Fibroblast of pulmonary artery (primary cell): ENCODE measurements around the gene PRKAG2.
"Not testable (repeated sequence)": the region's sequence is repeated elsewhere in the genome, so short reads cannot be mapped to it uniquely, and the experiment has no call there.

Experiments used
- DNase-seq: peaks from one replicate; pipeline ENCODE4 v3.0.0-alpha.2; 2010; ENCODE audit warnings: low read depth
- H3K4me3 ChIP-seq: replicated peaks from 2 replicates; pipeline ENCODE4 v1.5.1; 2011; ENCODE audit warnings: low read depth, mild to moderate bottlenecking, control low read depth, low read length, moderate library complexity
- CTCF ChIP-seq: IDR thresholded peaks from 2 replicates; pipeline ENCODE4 v1.5.1; 2011; ENCODE audit warnings: mild to moderate bottlenecking, control low read depth, low read length, inconsistent platforms; ENCODE audit errors: missing control alignments

The PRKAG2 gene

GRCh38 chr7:151914051-151914450 is 37.1 kb upstream of the PRKAG2 start:
- no peak for TF ChIP-seq CTCF
- no peak for DNase-seq
- H3K4me3 ChIP-seq, result no peak overlapping the region

DNA sequence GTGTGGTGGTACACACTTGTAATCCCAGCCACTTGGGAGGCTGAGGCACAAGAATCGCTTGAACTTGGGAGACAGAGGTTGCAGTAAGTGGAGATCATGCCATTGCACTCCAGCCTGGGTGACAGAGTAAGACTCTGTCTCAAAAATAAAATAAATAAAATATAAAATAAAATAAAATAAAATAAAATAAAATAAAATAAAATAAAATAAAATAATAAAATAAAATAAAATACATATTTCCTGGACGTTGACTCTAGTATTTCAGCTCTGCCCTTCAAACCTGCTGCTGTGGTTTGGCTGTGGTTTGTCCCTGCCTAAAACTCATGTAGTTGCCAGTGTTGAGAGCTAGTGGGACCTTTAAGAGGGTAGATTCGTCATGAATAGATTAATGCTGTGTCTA is 33.7 kb upstream of the PRKAG2 start:
- not testable (repeated sequence) for DNase-seq, H3K4me3 ChIP-seq

DNA sequence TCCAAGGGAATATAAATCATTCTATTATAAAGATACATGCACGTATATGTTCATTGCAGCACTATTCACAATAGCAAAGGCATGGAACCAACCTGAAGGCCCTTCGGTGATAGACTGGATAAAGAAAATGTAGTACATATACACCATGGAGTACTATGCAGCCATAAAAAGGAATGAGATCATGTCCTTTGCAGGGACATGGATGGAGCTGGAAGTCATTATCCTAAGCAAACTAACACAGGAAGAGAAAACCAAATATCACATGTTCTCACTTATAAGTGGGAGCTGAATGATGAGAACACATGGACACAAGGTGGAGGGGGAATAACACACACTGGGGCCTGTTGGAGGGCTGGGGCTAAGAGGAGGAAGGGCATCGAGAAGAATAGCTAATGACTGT is 30.2 kb upstream of the PRKAG2 start:
- H3K4me3 ChIP-seq, result not testable (repeated sequence)

GRCh38 chr7:151905766-151906165 is 28.9 kb upstream of the PRKAG2 start:
- TF ChIP-seq CTCF, result no peak
- DNase-seq, result no peak
- no peak overlapping the region for H3K4me3 ChIP-seq

More for the DNA sequence above, 30.2 kb upstream of the PRKAG2 start:
- DNase-seq, result not testable (repeated sequence)

DNA sequence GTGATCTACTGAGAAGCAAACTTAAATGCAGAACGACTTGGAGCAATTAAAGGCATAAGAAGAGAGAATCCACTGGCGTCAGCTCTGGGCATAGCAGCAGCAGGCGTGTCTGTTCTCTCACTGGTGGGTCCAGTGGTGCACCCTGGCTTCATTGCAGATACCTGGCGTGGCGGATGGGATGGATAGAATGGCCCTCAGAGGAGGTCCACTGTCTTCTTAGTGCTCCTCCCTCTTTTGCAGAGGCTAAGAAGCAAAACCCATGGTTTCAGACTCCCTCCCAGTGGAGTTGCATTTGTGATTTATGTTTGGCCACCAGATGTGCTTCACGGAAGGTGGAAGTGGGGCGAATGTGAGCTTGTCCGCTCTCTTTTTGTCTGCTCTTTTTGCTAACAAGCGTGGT is 28.4 kb upstream of the PRKAG2 start:
- DNase-seq, result no peak
- no peak for TF ChIP-seq CTCF

DNA sequence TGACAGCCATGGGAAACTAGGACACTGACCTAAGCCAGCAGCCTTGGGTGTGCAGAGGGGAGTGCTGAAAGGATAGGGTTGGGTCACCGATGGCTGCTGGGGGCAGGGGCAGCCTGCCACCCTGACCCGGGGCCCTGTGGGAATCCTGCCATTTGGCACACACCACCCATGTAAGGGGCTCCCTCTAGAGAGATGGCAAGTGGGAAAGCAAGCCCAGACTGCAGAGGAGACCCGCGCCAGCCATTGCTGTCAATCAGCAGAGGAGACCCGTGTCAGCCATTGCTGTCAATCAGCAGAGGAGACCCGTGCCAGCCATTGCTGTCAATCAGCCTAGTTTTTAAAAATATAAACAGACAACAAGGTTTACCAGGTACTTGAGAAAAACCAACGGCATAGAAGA is 27.4 kb upstream of the PRKAG2 start:
- DNase-seq, result no peak
- TF ChIP-seq CTCF, result no peak
- no peak overlapping the region for H3K4me3 ChIP-seq

More for the DNA sequence above, 28.4 kb upstream of the PRKAG2 start:
- no peak overlapping the region for H3K4me3 ChIP-seq

DNA sequence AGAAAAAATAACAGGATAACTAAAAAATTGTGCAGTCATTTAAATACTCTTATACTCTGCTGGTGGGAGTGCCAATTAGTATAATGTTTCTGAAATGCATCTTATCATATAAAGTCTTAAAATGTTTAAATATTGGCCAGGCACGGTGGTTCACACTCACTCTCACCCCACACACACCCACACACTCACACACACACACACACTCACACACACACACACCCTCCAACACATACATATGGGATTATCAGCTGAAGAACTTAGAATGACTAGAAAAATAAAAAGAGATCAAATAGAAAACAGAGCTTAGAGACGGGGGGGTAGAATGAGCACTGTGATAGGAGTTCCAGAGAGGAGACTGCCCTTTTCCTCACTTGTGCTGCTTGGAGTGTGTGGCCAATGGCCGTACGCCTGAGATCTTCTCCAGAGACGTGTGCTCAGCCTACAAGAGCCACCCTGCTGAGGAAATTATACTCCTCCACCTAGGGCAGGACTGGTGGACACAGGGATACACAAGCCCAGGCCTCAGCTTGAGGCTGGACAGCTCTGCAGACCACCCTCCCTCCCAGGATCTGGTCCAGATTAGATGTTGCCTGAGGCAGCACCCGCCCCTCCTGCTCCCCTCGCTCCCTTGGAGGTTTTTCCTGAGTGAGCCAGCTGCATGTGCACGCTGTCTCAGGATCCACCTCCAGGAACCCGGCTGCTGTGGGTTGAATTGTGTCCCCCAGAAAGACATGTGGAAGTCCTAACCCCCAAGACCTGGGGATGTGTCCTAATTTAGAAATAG is 26.5 kb upstream of the PRKAG2 start:
- no peak for TF ChIP-seq CTCF
- H3K4me3 ChIP-seq, result no peak overlapping the region
- DNase-seq, result no peak

DNA sequence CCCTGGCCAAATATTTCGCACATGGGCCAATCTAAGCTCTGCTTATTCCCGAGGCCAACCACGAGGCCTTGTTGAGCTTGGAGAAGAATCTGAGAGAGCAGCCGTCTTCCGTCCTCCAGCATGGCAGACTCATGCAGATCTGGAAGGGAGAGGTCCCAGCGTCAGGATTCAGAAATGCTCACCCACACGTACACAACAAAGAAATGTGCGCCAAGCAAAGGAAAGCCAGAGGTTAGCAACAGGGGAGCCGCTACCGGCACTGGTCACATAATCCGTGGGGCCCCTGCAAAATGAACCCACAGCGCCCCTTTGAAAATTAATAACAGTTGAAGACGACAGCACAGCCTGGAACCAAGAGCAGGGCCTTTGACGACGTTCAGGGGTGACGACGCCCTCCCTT is 25.4 kb upstream of the PRKAG2 start:
- DNase-seq, result no peak
- no peak for TF ChIP-seq CTCF
- no peak overlapping the region for H3K4me3 ChIP-seq
